CD4-positive, alpha-beta T cell (primary cell): ENCODE data around the gene ATP8A2. TPM values are rescaled to one million over a fixed set of nuclear protein-coding genes. Genes with fewer than 3 reads are reported as not detected.

Source experiments
- ATAC-seq: fragments of 200-7000 bp; cut with Tn5 transposase; one replicate; pipeline ENCODE4 v1.10.0; 2022; ENCODE audit warnings: mild to moderate bottlenecking; ENCODE audit not compliant: poor library complexity
- CTCF ChIA-PET: fragments of 350-600 bp; sonication (Branson Sonifier 250); formaldehyde crosslinking; loops from one replicate; lab custom pipeline; 2021; ENCODE audit warnings: antibody characterized with exemption, inconsistent platforms; lab: Charles Lee
- POLR2A ChIA-PET: fragments of 350-600 bp; sonication (Branson Sonifier 250); formaldehyde crosslinking; loops from one replicate; lab custom pipeline; 2021; ENCODE audit warnings: antibody characterized with exemption, inconsistent platforms; lab: Charles Lee
- DNase-seq, 14 experiments: peaks; one replicate each; pipeline ENCODE4 v3.0.0-alpha.2; 2013 to 2020; ENCODE audit warnings: mixed read lengths in 2 of 14
- H3K27ac ChIP-seq, 2 donors: one replicate each; pipeline versions ENCODE4 v1.5.1 to v1.7.0; 2013; ENCODE audit warnings: low read length in 2 of 2, low read depth in 1 of 2, mild to moderate bottlenecking in 1 of 2
- H3K27me3 ChIP-seq, 2 experiments: 1 replicate in 1 of 2; 2 replicates in 1 of 2; pipeline versions ENCODE4 v1.6.1 to v1.7.0; 2013; ENCODE audit warnings: low read length in 2 of 2, control low read depth in 1 of 2, mild to moderate bottlenecking in 1 of 2, moderate library complexity in 1 of 2; ENCODE audit not compliant: insufficient read depth in 2 of 2, control insufficient read depth in 1 of 2
- H3K36me3 ChIP-seq: one replicate; pipeline ENCODE4 v1.6.1; 2013; ENCODE audit warnings: low read length, control low read depth; ENCODE audit not compliant: insufficient read depth
- H3K4me1 ChIP-seq: one replicate; pipeline ENCODE4 v1.6.1; 2013; ENCODE audit warnings: low read length, control low read depth; ENCODE audit not compliant: insufficient read depth
- H3K4me3 ChIP-seq: one replicate; pipeline ENCODE4 v1.5.1; 2013; ENCODE audit warnings: mild to moderate bottlenecking, low read length, moderate library complexity
- H3K9me3 ChIP-seq, 2 experiments: 1 replicate in 1 of 2; 2 replicates in 1 of 2; pipeline versions ENCODE4 v1.6.1 to v1.7.0; 2013; ENCODE audit warnings: low read length in 2 of 2, mild to moderate bottlenecking in 2 of 2, control low read depth in 1 of 2, moderate library complexity in 1 of 2; ENCODE audit not compliant: control insufficient read depth in 1 of 2, insufficient read depth in 1 of 2
- H3K27ac Mint-ChIP-seq: one replicate; pipeline ENCODE4 v1.8.0; 2020; ENCODE audit warnings: mixed read lengths
- H3K27me3 Mint-ChIP-seq: one replicate; pipeline ENCODE4 v1.8.0; 2021; ENCODE audit warnings: mixed read lengths
- H3K36me3 Mint-ChIP-seq: one replicate; pipeline ENCODE4 v1.8.0; 2021; ENCODE audit warnings: low read depth, mixed read lengths
- H3K4me1 Mint-ChIP-seq: one replicate; pipeline ENCODE4 v1.8.0; 2021; ENCODE audit warnings: low read depth, mixed read lengths
- H3K4me3 Mint-ChIP-seq: one replicate; pipeline ENCODE4 v1.8.0; 2020; ENCODE audit warnings: mild to moderate bottlenecking, mixed read lengths
- H3K9me3 Mint-ChIP-seq: one replicate; pipeline ENCODE4 v1.8.0; 2020; ENCODE audit warnings: mixed read lengths
- intact Hi-C, 2 experiments: fragments of 100-400 bp; cut with DNase I in 1 of 2; cut with micrococcal nuclease in 1 of 2; formaldehyde crosslinking; loops; one replicate each; pipeline versions ENCODE4 v1.15.1 to v1.9.0; 2023 to 2025; cut with DNase I, micrococcal nuclease
- total RNA-seq, 174 experiments: library from RNA in 2 of 174; stranded (reverse) in 2 of 174; gene quantifications; one replicate each; pipeline ENCODE4 v1.2.3 and lab custom pipeline; 2021 to 2026
- TF ChIP-seq, protein P1 (sequence below): fragments of 200-600 bp; IDR thresholded peaks from one replicate; pipeline ENCODE4 v1.8.0; 2022; ENCODE audit warnings: antibody characterized with exemption, mild to moderate bottlenecking

The ATP8A2 gene
- total RNA-seq, 2 experiments from 2014 or later, result 0.22 to 0.36 TPM

GRCh38 chr13:25375727-25376358, 4.1 kb downstream of the ATP8A2 start:
- Histone ChIP-seq H3K9me3 (peaks cover 0 to 3% of the 10 kb centered on the region in 2 experiments), H3K27me3 (peaks cover 37 to 38% of the 10 kb centered on the region in 2 experiments), H3K4me3 (no peak overlapping the region), H3K36me3 (no peaks in the 10 kb centered on the region), H3K4me1 (peaks cover 6% of the 10 kb centered on the region), H3K27ac (no peak overlapping the region)
- DNase-seq (peak in 10 of 14 experiments; percentile 1 to 65 (median 16)), ATAC-seq (peak; percentile 48)
- POLR2A ChIA-PET, result interaction anchor here (0.7 kb wide), 1 partner anchor 155 kb away, joined by 5 read pairs; no protein-coding TSS in a partner anchor
- H3K27ac Mint-ChIP-seq, result no peak overlapping the region
- H3K27me3 Mint-ChIP-seq, result peaks cover 58% of the 10 kb centered on the region
- CTCF ChIA-PET, result interaction anchor here (1.0 to 1.5 kb wide), 3 partner anchors 10 to 381 kb away, joined by 3 read pairs; no protein-coding TSS in a partner anchor
- no peaks in the 10 kb centered on the region for H3K36me3 Mint-ChIP-seq
- no peak overlapping the region for H3K4me3 Mint-ChIP-seq
- H3K4me1 Mint-ChIP-seq, result peaks cover 7% of the 10 kb centered on the region
- TF ChIP-seq, protein P1, sequence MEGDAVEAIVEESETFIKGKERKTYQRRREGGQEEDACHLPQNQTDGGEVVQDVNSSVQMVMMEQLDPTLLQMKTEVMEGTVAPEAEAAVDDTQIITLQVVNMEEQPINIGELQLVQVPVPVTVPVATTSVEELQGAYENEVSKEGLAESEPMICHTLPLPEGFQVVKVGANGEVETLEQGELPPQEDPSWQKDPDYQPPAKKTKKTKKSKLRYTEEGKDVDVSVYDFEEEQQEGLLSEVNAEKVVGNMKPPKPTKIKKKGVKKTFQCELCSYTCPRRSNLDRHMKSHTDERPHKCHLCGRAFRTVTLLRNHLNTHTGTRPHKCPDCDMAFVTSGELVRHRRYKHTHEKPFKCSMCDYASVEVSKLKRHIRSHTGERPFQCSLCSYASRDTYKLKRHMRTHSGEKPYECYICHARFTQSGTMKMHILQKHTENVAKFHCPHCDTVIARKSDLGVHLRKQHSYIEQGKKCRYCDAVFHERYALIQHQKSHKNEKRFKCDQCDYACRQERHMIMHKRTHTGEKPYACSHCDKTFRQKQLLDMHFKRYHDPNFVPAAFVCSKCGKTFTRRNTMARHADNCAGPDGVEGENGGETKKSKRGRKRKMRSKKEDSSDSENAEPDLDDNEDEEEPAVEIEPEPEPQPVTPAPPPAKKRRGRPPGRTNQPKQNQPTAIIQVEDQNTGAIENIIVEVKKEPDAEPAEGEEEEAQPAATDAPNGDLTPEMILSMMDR, result peak; percentile 74
- intact Hi-C loops, result loop anchor here (1.0 to 5.0 kb wide), 3 partner anchors 143 to 379 kb away; no protein-coding TSS in a partner anchor
- H3K9me3 Mint-ChIP-seq, result no peaks in the 10 kb centered on the region

DNA sequence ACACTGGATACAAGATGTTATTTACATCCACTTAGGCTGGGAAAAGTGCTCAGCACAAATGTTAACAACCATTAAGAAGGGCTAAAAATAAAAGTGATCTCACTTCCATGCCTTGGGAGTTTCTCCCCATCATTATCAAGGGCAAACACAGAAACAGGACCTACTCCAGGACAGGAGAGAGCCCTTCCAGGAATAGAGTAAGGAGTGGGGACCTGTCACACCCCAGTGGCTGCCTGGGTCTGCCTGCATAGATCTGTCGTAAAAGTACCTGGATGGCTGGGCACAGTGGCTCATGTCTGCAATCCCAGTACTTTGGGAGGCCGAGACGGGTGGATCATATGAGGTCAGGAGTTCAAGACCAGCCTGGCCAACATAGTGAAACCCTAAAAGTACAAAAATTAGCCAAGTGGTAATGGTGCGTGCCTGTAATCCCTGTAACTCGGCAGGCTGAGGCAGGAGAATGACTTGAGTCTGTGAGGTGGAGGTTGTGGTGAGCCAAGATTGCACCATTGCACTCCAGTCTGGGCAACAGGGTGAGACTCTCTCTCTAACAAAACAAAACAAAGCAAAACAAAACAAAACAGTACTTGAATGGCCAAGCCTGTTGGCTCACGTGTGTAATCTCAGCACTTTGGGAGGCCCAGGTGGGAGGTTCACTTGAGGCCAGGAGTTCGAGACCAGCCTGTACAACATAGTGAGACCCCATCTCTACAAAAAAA, 5.6 kb downstream of the ATP8A2 start:
- intact Hi-C loops, result loop anchor here in 1 of 2 experiments (5.0 kb wide), 2 partner anchors 145 to 380 kb away; no protein-coding TSS in a partner anchor
- POLR2A ChIA-PET, result no interaction called here
- H3K27me3 Mint-ChIP-seq, result peaks cover 58% of the 10 kb centered on the region
- no peak for DNase-seq
- Histone ChIP-seq H3K27ac (no peak overlapping the region), H3K4me3 (no peak overlapping the region), H3K36me3 (no peaks in the 10 kb centered on the region), H3K4me1 (peaks cover 4% of the 10 kb centered on the region), H3K9me3 (peaks cover 0 to 3% of the 10 kb centered on the region in 2 experiments), H3K27me3 (peaks cover 28% of the 10 kb centered on the region in 2 experiments)
- CTCF ChIA-PET, result no interaction called here
- no peaks in the 10 kb centered on the region for H3K4me1 Mint-ChIP-seq
- no peak for ATAC-seq
- no peak overlapping the region for H3K4me3 Mint-ChIP-seq
- TF ChIP-seq, protein P1, result no peak
- no peak overlapping the region for H3K27ac Mint-ChIP-seq
- H3K36me3 Mint-ChIP-seq, result no peaks in the 10 kb centered on the region
- H3K9me3 Mint-ChIP-seq, result no peaks in the 10 kb centered on the region

DNA sequence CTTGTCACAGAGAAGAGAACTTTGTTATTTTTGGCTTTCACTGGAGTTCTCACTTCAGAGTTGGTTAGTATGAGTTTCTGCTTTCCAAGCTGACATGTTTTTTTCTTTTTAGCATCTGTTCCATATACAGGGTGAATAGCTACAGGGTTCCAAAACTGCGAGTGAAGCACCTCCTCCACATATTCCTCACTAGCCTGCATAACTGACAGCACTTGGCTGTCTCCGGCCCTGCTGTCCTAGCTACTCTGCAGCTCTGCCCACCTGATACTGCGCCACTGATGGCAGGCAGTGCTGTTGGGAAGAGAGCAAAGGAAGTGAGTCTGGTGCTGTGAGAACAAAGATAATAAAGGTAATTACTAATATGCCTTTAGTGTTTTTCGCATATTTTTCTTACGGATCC, 6.8 kb downstream of the ATP8A2 start:
- TF ChIP-seq, protein P1, result no peak
- no peaks in the 10 kb centered on the region for H3K36me3 ChIP-seq
- Mint-ChIP-seq H3K4me1 (no peaks in the 10 kb centered on the region), H3K4me3 (no peak overlapping the region), H3K36me3 (no peaks in the 10 kb centered on the region), H3K27ac (no peak overlapping the region), H3K9me3 (no peaks in the 10 kb centered on the region), H3K27me3 (peaks cover 51% of the 10 kb centered on the region)
- no peaks in the 10 kb centered on the region for H3K4me1 ChIP-seq
- no peak overlapping the region for H3K4me3 ChIP-seq
- intact Hi-C loops, result loop anchor here in 1 of 2 experiments (5.0 kb wide), 2 partner anchors 146 to 381 kb away; no protein-coding TSS in a partner anchor
- CTCF ChIA-PET, result no interaction called here
- peaks cover 16 to 20% of the 10 kb centered on the region in 2 experiments for H3K27me3 ChIP-seq
- DNase-seq, result no peak
- POLR2A ChIA-PET, result no interaction called here
- no peak for ATAC-seq
- no peak overlapping the region for H3K27ac ChIP-seq
- H3K9me3 ChIP-seq, result no peaks in the 10 kb centered on the region
